Subcutaneous adipose tissue (tissue), 4 donors: ENCODE results near the gene BORCS8. TPM values are rescaled to one million over a fixed set of nuclear protein-coding genes. Genes with fewer than 3 reads are reported as not detected.

Source experiments
- CTCF ChIP-seq: fragments of 450-650 bp; IDR thresholded peaks from one replicate; pipeline ENCODE4 v1.5.1; 2016; ENCODE audit warnings: low read depth, mild to moderate bottlenecking, control low read depth, antibody characterized with exemption, moderate library complexity
- total RNA-seq, 4 donors: library from RNA; depleted of rRNA; stranded (reverse); fragments of >200 nt; gene quantifications; one replicate each; pipeline ENCODE4 v1.1.0, GENCODE V29; 2016

The BORCS8 gene
- total RNA-seq, 4 donors from 2014 or later, result 3.6 to 26.2 (median 10.0) TPM

DNA sequence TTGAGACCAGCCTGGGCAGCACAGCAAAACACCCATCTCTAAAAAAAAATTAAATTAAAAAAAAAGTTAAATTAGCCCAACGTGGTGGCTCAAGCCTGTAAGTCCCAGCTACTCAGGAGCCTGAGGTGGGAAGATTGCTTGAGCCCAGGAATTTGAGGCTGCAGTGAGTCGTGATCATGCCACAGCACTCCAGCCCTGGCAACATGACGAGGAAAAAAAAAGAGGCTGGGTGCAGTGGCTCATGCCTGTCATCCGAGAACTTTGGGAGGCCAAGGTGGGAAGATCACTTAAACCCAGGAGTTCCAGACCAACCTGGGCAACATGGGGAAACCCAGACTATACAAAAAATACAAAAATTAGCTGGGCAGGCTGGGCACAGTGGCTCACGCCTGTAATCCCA is 51.5 kb downstream of the BORCS8 start:
- no peak for TF ChIP-seq CTCF

GRCh38 chr19:19139876-19140229 is 52.1 kb downstream of the BORCS8 start:
- TF ChIP-seq CTCF, result no peak

- no peak for TF ChIP-seq CTCF
Measured at GRCh38 chr19:19138109-19138981, 53.6 kb downstream of the BORCS8 start, which contains the start of gene TMEM161A. TSS of gene TMEM161A (minus strand) at chr19:19138478. CDS start at chr19:19138428, 50 bp downstream.

DNA sequence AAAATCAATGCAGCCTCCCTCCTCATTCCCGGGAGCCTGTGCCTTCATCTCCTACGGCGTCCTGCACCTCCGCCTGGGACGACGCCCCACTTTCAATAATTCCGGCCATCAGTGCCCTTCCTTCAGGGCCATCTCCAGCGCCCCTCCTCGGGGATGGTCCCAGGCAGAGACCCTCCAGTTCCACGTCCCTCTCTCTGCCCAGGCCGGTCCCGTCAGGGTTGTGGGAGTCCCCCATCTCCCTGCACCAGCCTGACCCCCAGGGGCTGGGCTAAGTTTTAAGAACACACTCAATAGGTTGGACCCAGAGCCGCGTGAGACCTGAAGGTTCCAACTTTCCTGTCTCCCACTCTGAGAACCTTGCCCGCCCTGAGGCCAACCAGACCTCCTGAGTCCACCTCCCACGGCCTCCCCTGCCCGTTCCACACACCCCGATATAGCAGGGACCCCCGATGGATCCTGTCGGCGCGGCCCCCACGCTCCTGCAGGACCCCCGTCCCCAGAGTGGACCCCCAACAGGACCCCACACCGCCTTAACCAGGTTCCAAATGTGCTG is 54.3 kb downstream of the BORCS8 start:
- TF ChIP-seq CTCF, result no peak

DNA sequence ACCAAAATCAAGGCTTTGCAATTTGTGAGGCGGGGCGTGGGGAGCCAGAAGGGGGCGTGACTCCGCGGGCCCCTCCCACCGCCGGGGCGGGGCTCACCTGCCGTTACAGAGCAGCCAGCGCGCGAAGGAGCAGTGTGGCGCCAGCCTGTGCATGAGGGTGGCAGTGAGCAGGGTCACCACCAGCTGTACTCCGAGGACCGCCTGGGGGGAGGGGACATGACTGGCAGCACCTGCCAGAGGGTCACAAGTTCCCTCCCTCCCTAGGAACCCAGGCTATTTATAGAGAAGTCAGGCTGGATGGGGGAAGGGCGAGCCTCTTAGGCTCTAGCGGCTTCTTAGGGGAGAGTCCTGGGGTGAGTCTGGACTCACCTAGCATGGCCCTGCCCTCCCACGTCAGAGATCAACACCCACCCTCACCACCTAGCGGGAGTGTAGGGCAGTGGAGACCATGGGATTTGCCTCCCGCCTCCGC is 57.2 kb downstream of the BORCS8 start:
- no peak for TF ChIP-seq CTCF

DNA sequence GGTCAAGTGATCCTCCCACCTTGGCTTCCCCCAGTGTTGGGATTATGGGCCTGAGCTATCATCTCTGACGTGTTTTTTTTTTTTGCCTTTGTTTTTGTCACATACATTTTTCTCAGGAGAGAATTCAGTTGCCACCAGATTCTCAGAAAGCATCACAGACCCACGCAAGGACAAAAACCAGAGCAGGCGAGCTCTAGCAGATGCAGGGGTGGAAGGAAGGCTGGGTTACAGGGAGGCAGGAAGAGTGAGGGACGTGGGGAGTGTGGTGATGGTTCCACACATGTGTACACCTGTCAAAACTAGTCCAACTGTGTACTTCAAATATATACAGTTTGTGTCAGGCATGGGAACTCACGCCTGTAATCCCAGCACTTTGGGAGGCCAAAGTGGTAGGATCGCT is 58.0 kb downstream of the BORCS8 start:
- TF ChIP-seq CTCF, result no peak

GRCh38 chr19:19132912-19133311 is 59.0 kb downstream of the BORCS8 start:
- TF ChIP-seq CTCF, result no peak
